ENCODE results near the gene MED20.

DNA sequence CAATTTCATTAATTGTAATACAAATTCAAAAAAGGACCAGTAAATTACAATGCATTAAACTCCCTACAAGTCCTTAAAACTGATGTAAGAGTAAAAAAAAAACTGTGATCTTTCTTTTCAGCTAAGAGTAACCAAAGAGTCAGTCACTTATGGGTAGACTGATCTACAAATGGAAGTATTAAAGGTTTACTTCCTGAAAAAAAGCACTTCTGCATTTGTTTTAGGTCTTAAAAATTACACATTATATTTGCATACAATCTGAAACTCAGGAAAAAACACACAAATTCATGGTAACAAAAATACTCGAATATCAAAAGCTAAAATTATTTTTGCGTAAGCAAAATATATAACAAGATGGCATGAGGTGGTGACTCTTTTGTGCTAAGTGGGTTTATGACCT lies 49.2 kb downstream of the MED20 start:
- no peak for TF ChIP-seq POLR2A (IDR thresholded peaks at IDR 0.05)
- TF ChIP-seq, protein P1, sequence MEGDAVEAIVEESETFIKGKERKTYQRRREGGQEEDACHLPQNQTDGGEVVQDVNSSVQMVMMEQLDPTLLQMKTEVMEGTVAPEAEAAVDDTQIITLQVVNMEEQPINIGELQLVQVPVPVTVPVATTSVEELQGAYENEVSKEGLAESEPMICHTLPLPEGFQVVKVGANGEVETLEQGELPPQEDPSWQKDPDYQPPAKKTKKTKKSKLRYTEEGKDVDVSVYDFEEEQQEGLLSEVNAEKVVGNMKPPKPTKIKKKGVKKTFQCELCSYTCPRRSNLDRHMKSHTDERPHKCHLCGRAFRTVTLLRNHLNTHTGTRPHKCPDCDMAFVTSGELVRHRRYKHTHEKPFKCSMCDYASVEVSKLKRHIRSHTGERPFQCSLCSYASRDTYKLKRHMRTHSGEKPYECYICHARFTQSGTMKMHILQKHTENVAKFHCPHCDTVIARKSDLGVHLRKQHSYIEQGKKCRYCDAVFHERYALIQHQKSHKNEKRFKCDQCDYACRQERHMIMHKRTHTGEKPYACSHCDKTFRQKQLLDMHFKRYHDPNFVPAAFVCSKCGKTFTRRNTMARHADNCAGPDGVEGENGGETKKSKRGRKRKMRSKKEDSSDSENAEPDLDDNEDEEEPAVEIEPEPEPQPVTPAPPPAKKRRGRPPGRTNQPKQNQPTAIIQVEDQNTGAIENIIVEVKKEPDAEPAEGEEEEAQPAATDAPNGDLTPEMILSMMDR (IDR thresholded peaks at IDR 0.05) = no peak

Measured in testis (tissue), 2 donors.